ENCODE measurements around the gene CYP17A1.

Gene CYP17A1

GRCh38 chr10:102802920-102803534 lies 34.2 kb downstream of the CYP17A1 start:
- no peak for DNase-seq

DNA sequence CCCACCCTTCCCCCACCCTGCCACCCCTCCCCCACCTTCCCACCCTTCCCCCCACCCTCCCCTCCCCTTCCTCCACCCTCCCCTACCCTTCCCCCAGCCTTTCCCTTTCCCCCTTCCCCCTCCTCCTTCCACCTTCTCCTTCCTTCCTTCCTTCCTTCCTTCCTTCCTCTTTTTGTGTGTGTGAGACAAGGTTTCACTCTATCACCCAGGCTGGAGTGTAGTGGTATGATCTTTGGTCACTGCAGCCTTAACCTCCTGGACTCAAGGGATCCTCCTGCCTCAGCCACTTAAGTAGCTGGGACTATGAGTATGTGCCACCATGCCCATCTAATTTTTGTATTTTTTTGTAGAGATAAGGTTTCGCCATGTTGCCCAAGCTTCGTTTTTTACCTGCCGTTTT lies 35.2 kb downstream of the CYP17A1 start:
- no peak for DNase-seq

GRCh38 chr10:102801496-102801895 lies 35.7 kb downstream of the CYP17A1 start:
- DNase-seq: no peak

- DNase-seq: no peak
Measured at GRCh38 chr10:102800611-102801335, 36.4 kb downstream of the CYP17A1 start.

DNA sequence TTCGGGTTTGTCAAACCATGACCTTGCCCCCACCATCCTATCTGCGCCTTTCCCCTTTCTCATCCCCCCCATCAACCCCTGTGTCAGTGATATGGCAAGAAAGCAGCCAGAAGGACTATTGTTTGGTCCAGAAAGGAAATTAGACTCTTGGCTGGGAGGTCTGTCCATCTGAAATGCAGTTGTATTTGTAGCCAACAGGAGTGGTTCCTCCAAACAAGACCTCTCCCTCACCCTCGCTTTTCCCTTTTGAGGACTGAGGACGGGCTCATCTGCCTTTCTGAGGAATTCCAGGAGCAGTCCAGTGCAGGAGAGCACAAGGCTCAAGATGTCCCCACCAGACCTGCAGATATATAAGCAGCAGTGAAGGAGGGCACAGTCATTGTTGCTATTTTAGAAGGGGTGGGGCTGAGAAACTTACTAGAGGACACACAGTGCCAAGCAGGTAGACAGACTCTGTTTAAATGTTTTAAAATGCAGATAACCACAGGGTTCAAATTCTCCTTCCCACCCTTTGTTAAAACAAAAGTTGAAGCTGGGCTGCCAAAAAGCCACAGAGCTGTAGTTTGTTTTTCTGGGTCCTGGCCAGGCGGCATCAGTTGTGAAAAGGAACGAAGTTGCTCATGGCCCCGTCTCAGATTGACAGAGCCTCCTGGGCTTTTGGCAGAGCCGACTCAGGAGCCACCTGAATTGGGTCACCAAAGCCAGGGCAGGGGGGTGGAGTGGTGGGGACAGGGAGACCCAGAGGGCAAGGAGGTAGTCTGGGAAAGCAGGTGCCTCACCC lies 37.3 kb downstream of the CYP17A1 start:
- DNase-seq: no peak

- DNase-seq: no peak
Measured at GRCh38 chr10:102796407-102797176, 40.6 kb downstream of the CYP17A1 start.

DNA sequence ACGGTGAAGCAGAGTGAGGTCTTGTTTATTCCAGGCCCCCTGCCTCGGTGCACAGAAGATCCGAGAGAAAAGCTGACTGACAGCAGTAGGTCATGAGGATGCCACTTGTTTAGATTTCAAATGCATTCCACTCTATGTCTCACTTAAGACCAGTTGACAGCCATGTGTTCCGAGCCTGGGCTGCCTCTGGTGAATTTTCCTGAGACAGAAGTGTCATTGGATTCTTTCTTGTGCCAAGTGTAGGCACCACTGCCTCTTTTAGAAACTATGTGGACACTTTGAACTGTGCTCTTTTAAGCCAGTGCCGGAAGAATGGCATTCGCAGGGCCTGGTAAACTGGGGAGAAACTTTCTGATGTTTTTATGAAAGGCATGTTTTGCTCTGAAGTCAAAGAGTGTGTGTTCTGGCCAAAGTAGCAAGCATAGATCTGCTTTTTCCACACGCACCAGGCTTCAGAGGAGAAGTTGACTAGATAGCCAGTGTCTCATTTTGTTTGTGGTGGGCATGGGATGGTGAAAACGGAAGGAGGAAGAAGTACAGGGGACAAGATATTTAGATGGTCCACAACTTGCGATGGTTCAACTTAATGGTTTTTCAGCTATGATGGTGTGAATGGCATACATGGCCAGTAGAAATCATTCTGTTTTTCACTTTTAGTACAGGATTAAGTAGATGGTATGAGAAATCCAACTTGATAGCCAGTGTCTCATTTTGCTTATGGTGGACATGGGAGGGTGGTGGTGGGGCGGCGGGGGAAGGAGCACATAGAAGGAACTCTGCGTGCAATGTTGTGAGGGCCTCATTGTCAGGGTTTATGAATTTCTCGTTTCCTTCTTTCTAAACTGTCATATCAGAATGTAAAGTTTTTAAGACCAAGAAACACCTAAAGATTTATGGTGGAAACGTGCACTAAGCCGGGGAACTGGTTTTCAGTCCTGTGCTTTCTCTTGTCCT lies 41.5 kb downstream of the CYP17A1 start:
- DNase-seq: no peak

- no peak for DNase-seq
Measured at GRCh38 chr10:102791754-102792395, 45.3 kb downstream of the CYP17A1 start.

DNA sequence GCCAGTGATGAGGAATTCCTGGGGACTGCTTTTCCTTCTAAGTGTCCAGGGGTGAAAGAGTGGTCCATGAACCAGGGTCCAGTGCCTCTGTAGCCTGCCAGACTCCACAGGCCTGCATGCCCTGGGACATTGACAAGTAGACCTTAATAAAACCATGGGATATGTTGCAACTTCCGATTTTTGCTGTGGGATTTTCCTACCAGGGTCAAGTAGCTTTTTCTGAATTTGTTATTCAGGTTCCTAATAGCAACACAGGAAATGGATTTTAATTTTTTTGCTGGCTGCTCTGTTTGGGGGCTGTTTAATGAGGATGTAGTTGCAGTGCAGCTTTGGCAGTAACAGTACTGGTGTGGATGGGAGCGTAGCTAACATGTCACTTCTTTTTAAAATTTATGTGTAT lies 51.4 kb downstream of the CYP17A1 start:
- DNase-seq: no peak

DNA sequence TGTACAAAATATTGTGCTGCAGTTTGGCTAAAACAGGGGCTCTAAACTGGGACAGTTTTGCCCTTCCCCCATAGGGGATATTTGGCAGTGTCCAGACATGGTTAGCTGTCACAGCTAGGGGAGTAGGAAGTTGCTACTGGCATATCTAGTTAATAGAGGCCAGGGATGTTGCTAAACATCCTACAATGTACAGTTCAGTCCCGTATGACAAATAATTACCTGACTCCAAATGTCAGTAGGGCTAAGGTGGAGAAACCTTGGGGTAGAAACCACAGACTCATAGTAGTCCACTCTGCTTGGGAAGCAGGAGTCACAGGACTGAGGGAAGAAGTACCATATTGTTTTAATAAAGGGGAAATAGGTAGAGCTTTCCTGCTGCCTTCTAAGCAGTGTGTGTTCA lies 53.6 kb downstream of the CYP17A1 start:
- DNase-seq: no peak

DNA sequence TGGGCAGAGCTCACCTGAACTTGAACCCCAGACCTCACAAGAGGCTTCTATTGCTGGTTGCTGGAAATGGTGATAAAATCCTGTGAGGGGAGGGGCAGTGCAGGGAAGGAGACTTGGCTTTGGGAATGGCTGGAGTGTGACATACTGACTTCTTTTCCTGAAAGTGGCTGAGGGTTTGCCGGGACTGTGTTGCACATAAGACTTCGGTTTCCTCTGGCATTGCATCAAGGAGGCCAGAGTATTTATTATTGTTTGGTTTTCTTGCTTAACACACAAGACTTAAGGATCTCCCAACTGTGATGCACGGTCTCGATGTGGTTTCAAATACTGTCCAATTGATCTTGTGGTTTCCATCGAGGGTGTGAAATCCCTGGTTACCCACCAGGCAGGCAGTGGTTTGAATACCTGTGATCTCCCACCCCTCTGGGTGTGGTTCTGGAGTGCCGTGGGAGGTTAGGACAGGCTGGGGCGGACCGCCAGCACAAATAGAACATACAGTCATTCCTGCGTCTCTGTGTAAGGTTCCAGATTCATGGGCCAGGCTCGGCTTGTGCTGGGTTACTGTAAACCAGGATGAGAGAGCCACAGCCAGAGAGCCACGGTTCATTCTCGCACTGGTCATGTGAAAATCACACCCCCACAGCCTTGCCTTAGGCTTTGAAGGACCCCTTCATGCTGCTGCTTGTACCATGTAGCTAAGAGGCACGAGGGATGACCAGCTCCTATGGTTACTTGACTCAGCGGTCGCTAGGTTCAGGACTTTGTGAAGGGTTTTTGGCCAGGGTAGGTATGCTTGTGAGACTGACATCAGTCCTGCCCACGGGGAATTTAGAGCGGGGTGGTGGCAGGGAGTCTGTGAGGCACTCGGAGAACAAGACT lies 54.3 kb downstream of the CYP17A1 start:
- no peak for DNase-seq

DNA sequence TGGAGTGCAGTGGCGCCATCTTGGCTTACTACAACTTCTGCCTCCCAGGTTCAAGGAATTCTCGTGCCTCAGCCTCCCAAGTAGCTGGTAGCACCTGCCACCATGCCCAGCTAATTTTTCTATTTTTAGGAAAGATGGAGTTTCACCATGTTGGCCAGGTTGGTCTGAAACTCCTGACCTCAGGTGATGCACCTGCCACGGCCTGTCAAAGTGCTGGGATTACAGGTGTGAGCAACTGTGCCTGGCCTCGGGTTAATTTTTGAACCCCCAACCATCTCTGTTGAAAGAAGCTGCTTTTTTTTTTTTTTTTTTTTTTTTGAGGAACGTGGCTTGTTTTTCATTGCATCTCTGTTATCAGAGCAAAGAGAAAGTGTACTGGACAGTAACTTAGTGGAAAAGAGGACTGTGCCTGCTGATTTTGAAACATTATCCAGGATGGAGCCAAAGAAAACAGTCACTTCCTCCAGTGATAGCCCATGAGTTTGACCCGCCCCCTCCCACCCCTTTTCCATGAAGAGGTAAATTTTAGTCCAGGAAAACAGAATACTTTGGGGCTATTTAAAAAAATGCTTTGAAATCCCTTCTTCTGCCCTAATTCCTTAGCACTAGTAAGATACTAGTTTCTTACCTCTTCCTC lies 55.2 kb downstream of the CYP17A1 start:
- DNase-seq: no peak

GRCh38 chr10:102781090-102781920 lies 55.9 kb downstream of the CYP17A1 start:
- DNase-seq: no peak

All from 8988T (cell line).